Panc1 (cell line): ENCODE results near the gene SESN1. TPM values are rescaled to one million over a fixed set of nuclear protein-coding genes. Genes with fewer than 3 reads are reported as not detected.
A peak's percentile ranks its signal among the peaks of the same experiment; 100 is the strongest.

Experiments used
- ATAC-seq: fragments of 200-7000 bp; cut with Tn5 transposase; 2 replicates; pipeline ENCODE4 v1.9.1; 2020; ENCODE audit warnings: mild to moderate bottlenecking, moderate library complexity
- BruUV-seq: library from RNA; stranded (reverse); fragments of 400-500 nt; replicated peaks from 2 replicates; lab custom pipeline; 2021; lab: Mats Ljungman, UMichigan
- CTCF ChIA-PET: fragments of 300-600 bp; sonication (Branson Sonifier 250); formaldehyde crosslinking; loops from one replicate; lab custom pipeline; 2022; ENCODE audit warnings: antibody characterized with exemption; lab: Charles Lee
- POLR2A ChIA-PET: fragments of 300-600 bp; sonication (Branson Sonifier 250); formaldehyde crosslinking; loops from one replicate; lab custom pipeline; 2022; ENCODE audit warnings: antibody characterized with exemption; lab: Charles Lee
- DNase-seq: peaks from one replicate; pipeline ENCODE4 v3.0.0-alpha.2; 2010; ENCODE audit warnings: low read depth, low spot score
- H3K27ac ChIP-seq: 2 replicates; pipeline ENCODE4 v1.5.1; 2011; ENCODE audit warnings: mild to moderate bottlenecking, low read length, inconsistent platforms
- H3K27me3 ChIP-seq: fragments of 200-500 bp; sonication (Bioruptor generic); 2 replicates; pipeline ENCODE4 v1.6.0; 2014; ENCODE audit warnings: low read length, inconsistent platforms; ENCODE audit not compliant: control insufficient read depth, insufficient read depth
- H3K36me3 ChIP-seq: fragments of 200-500 bp; sonication (Bioruptor generic); 2 replicates; pipeline ENCODE4 v1.5.1; 2014; ENCODE audit warnings: inconsistent platforms, mild to moderate bottlenecking, low read length, moderate library complexity; ENCODE audit not compliant: control insufficient read depth, insufficient read depth
- H3K4me1 ChIP-seq: 2 replicates; pipeline ENCODE4 v1.5.1; 2011; ENCODE audit warnings: inconsistent platforms, mild to moderate bottlenecking, low read length, moderate library complexity; ENCODE audit not compliant: control insufficient read depth, insufficient read depth
- H3K4me3 ChIP-seq, 2 experiments: 2 replicates each; pipeline ENCODE4 v1.5.1; 2011 to 2012; ENCODE audit warnings: low read depth in 2 of 2, low read length in 2 of 2, mild to moderate bottlenecking in 2 of 2, inconsistent platforms in 1 of 2, moderate library complexity in 1 of 2
- H3K9me3 ChIP-seq: fragments of 200-500 bp; sonication (Bioruptor generic); 2 replicates; pipeline ENCODE4 v1.5.1; 2014; ENCODE audit warnings: low read depth, mild to moderate bottlenecking, inconsistent platforms, low read length, moderate library complexity; ENCODE audit not compliant: control insufficient read depth, insufficient read depth
- CTCF ChIP-seq: fragments of 450-650 bp; IDR thresholded peaks from 2 replicates; pipeline ENCODE4 v1.5.1; 2017; ENCODE audit warnings: mild to moderate bottlenecking
- POLR2AphosphoS5 ChIP-seq: IDR thresholded peaks from 2 replicates; pipeline ENCODE4 v1.6.1; 2012; ENCODE audit warnings: mild to moderate bottlenecking, low read depth, low read length, moderate library complexity
- REST ChIP-seq, 2 experiments: IDR thresholded peaks; 2 replicates each; pipeline ENCODE4 v1.6.1; 2011 to 2012; ENCODE audit warnings: low read depth in 2 of 2, control low read depth in 1 of 2, low read length in 1 of 2, mild to moderate bottlenecking in 1 of 2, moderate library complexity in 1 of 2; ENCODE audit not compliant: insufficient read depth in 1 of 2
- SIN3A ChIP-seq: IDR thresholded peaks from 2 replicates; pipeline ENCODE4 v1.6.1; 2012; ENCODE audit warnings: low read depth, mild to moderate bottlenecking, low read length, moderate library complexity, borderline replicate concordance; ENCODE audit not compliant: insufficient read depth
- TCF7L2 ChIP-seq: IDR thresholded peaks from 2 replicates; pipeline ENCODE4 v1.6.1; 2011; ENCODE audit warnings: mild to moderate bottlenecking, low read depth, low read length, inconsistent platforms
- in situ Hi-C: cut with HindIII; loops from 2 replicates; pipeline ENCODE4 v1.10.0; 2016; ENCODE audit warnings: low sequenced_read_pairs, low pct_unique_long_range_greater_than_20kb
- intact Hi-C: fragments of 100-400 bp; cut with micrococcal nuclease; formaldehyde crosslinking; loops from one replicate; pipeline ENCODE4 v1.10.0; 2022; ENCODE audit not compliant: unreplicated experiment
- total RNA-seq: library from RNA; stranded (reverse); gene quantifications from one replicate; pipeline ENCODE4 v1.2.1, GENCODE V29; 2021; ENCODE audit not compliant: unreplicated experiment

Gene SESN1
- total RNA-seq, 1 experiment from 2014 or later, result 11.3 TPM

- H3K36me3 ChIP-seq, result no peaks in the 10 kb centered on the region
- in situ Hi-C loops (no loop called here), intact Hi-C loops (no loop called here)
- DNase-seq (no peak), ATAC-seq (no peak)
- no TSS peak for BruUV-seq
- no peaks in the 10 kb centered on the region for H3K27me3 ChIP-seq
- no peak overlapping the region for H3K4me3 ChIP-seq
- no peaks in the 10 kb centered on the region for H3K4me1 ChIP-seq
- POLR2A ChIA-PET, result no interaction called here
- no peaks in the 10 kb centered on the region for H3K9me3 ChIP-seq
- CTCF ChIA-PET, result no interaction called here
- H3K27ac ChIP-seq, result no peak overlapping the region
- no peak for TF ChIP-seq TCF7L2
- TF ChIP-seq POLR2AphosphoS5, result no peak
- TF ChIP-seq REST (IDR thresholded peaks at IDR 0.05; ENCODE audit: insufficient read depth in 1 of 2, low read depth in 2 of 2, low read length in 1 of 2), result no peak
- TF ChIP-seq SIN3A, result no peak
- TF ChIP-seq CTCF, result no peak
These were observed 126.0 kb downstream of the SESN1 start for GRCh38 chr6:108968325-108969316.

GRCh38 chr6:108966855-108967755, 127.5 kb downstream of the SESN1 start:
- no peak for DNase-seq
- ChIA-PET CTCF (no interaction called here), POLR2A (no interaction called here)
- Histone ChIP-seq H3K4me1 (no peaks in the 10 kb centered on the region), H3K27ac (no peak overlapping the region), H3K9me3 (no peaks in the 10 kb centered on the region), H3K36me3 (no peaks in the 10 kb centered on the region), H3K4me3 (no peak overlapping the region), H3K27me3 (no peaks in the 10 kb centered on the region)
- in situ Hi-C loops (no loop called here), intact Hi-C loops (no loop called here)
- no TSS peak for BruUV-seq
- TF ChIP-seq SIN3A (no peak), REST (IDR thresholded peaks at IDR 0.05; ENCODE audit: insufficient read depth in 1 of 2, low read depth in 2 of 2, low read length in 1 of 2) (no peak), POLR2AphosphoS5 (no peak), CTCF (no peak), TCF7L2 (no peak)
- peak; percentile 68 for ATAC-seq
